NCI-H2227 treated with DMSO at 0.1 percent for 48 hours (cell line): ENCODE measurements around the gene TAS1R1.
"Not testable (repeated sequence)": the region's sequence is repeated elsewhere in the genome, so short reads cannot be mapped to it uniquely, and the experiment has no call there.

Experiments used
- DNase-seq: peaks from one replicate; lab custom pipeline; 2025; lab: John Stamatoyannopoulos, UW

TAS1R1 gene

GRCh38 chr1:6521536-6521935, 33.6 kb upstream of the TAS1R1 start:
- no peak for DNase-seq

- DNase-seq = no peak
These were observed 31.5 kb upstream of the TAS1R1 start for GRCh38 chr1:6523566-6523965.

GRCh38 chr1:6526316-6526715, 28.8 kb upstream of the TAS1R1 start:
- no peak for DNase-seq

GRCh38 chr1:6528492-6528891, 26.6 kb upstream of the TAS1R1 start:
- no peak for DNase-seq

GRCh38 chr1:6530504-6531160, 24.5 kb upstream of the TAS1R1 start:
- no peak for DNase-seq

GRCh38 chr1:6531996-6532395, 23.1 kb upstream of the TAS1R1 start:
- no peak for DNase-seq

- no peak for DNase-seq
These were observed 20.8 kb upstream of the TAS1R1 start for GRCh38 chr1:6534248-6534822.

GRCh38 chr1:6535214-6535613, 19.9 kb upstream of the TAS1R1 start:
- DNase-seq = no peak

GRCh38 chr1:6536291-6536690, 18.8 kb upstream of the TAS1R1 start:
- DNase-seq = no peak

GRCh38 chr1:6538956-6539355, 16.2 kb upstream of the TAS1R1 start:
- no peak for DNase-seq

GRCh38 chr1:6544831-6545230, 10.3 kb upstream of the TAS1R1 start:
- no peak for DNase-seq

GRCh38 chr1:6545276-6546112, 9.6 kb upstream of the TAS1R1 start:
- no peak for DNase-seq

- no peak for DNase-seq
These were observed 8.8 kb upstream of the TAS1R1 start for GRCh38 chr1:6546326-6546725.

GRCh38 chr1:6547301-6547700, 7.8 kb upstream of the TAS1R1 start:
- no peak for DNase-seq

GRCh38 chr1:6554031-6554906, 838 bp upstream of the TAS1R1 start, which contains the start of gene NOL9:
Gene NOL9, minus strand, starts transcription at chr1:6554513. Its CDS starts 11 bp downstream, at chr1:6554502.
- peak; percentile 91 for DNase-seq

- no peak for DNase-seq
These were observed 2.5 kb downstream of the TAS1R1 start for GRCh38 chr1:6557597-6557996.

- DNase-seq = not testable (repeated sequence)
These were observed 4.1 kb downstream of the TAS1R1 start for GRCh38 chr1:6559161-6559560.

- DNase-seq = no peak
These were observed 5.2 kb downstream of the TAS1R1 start for GRCh38 chr1:6560267-6560666.

- DNase-seq = no peak
These were observed 13.9 kb downstream of the TAS1R1 start for GRCh38 chr1:6569033-6569432.

GRCh38 chr1:6570100-6570499, 15.0 kb downstream of the TAS1R1 start:
- no peak for DNase-seq

GRCh38 chr1:6570987-6571386, 15.9 kb downstream of the TAS1R1 start:
- no peak for DNase-seq
